Adipocyte (in vitro differentiated cells): ENCODE results near the gene KIF27.

Experiments
- DNase-seq: peaks from one replicate; pipeline ENCODE4 v3.0.0-alpha.2; 2015; ENCODE audit warnings: low read depth
- H3K27me3 ChIP-seq: replicated peaks from 2 replicates; pipeline ENCODE4 v1.7.0; 2013; ENCODE audit warnings: mild to moderate bottlenecking, low read length, moderate library complexity; ENCODE audit not compliant: control insufficient read depth, insufficient read depth
- H3K36me3 ChIP-seq: 2 replicates; pipeline ENCODE4 v1.7.0; 2013; ENCODE audit warnings: low read length, mild to moderate bottlenecking, moderate library complexity; ENCODE audit not compliant: control insufficient read depth, insufficient read depth, severe bottlenecking
- H3K4me1 ChIP-seq: 2 replicates; pipeline ENCODE4 v1.7.0; 2013; ENCODE audit warnings: mild to moderate bottlenecking, low read length, moderate library complexity; ENCODE audit not compliant: control insufficient read depth, insufficient read depth
- H3K4me3 ChIP-seq: 2 replicates; pipeline ENCODE4 v1.7.0; 2013; ENCODE audit warnings: mild to moderate bottlenecking, low read length, moderate library complexity
- H3K9ac ChIP-seq: 2 replicates; pipeline ENCODE4 v1.7.0; 2013; ENCODE audit warnings: mild to moderate bottlenecking, low read length, moderate library complexity
- H3K9me3 ChIP-seq: 2 replicates; pipeline ENCODE4 v1.7.0; 2013; ENCODE audit warnings: mild to moderate bottlenecking, low read length, moderate library complexity; ENCODE audit not compliant: control insufficient read depth

KIF27 gene, protein sequence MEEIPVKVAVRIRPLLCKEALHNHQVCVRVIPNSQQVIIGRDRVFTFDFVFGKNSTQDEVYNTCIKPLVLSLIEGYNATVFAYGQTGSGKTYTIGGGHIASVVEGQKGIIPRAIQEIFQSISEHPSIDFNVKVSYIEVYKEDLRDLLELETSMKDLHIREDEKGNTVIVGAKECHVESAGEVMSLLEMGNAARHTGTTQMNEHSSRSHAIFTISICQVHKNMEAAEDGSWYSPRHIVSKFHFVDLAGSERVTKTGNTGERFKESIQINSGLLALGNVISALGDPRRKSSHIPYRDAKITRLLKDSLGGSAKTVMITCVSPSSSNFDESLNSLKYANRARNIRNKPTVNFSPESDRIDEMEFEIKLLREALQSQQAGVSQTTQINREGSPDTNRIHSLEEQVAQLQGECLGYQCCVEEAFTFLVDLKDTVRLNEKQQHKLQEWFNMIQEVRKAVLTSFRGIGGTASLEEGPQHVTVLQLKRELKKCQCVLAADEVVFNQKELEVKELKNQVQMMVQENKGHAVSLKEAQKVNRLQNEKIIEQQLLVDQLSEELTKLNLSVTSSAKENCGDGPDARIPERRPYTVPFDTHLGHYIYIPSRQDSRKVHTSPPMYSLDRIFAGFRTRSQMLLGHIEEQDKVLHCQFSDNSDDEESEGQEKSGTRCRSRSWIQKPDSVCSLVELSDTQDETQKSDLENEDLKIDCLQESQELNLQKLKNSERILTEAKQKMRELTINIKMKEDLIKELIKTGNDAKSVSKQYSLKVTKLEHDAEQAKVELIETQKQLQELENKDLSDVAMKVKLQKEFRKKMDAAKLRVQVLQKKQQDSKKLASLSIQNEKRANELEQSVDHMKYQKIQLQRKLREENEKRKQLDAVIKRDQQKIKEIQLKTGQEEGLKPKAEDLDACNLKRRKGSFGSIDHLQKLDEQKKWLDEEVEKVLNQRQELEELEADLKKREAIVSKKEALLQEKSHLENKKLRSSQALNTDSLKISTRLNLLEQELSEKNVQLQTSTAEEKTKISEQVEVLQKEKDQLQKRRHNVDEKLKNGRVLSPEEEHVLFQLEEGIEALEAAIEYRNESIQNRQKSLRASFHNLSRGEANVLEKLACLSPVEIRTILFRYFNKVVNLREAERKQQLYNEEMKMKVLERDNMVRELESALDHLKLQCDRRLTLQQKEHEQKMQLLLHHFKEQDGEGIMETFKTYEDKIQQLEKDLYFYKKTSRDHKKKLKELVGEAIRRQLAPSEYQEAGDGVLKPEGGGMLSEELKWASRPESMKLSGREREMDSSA (N-terminal part only)

DNA sequence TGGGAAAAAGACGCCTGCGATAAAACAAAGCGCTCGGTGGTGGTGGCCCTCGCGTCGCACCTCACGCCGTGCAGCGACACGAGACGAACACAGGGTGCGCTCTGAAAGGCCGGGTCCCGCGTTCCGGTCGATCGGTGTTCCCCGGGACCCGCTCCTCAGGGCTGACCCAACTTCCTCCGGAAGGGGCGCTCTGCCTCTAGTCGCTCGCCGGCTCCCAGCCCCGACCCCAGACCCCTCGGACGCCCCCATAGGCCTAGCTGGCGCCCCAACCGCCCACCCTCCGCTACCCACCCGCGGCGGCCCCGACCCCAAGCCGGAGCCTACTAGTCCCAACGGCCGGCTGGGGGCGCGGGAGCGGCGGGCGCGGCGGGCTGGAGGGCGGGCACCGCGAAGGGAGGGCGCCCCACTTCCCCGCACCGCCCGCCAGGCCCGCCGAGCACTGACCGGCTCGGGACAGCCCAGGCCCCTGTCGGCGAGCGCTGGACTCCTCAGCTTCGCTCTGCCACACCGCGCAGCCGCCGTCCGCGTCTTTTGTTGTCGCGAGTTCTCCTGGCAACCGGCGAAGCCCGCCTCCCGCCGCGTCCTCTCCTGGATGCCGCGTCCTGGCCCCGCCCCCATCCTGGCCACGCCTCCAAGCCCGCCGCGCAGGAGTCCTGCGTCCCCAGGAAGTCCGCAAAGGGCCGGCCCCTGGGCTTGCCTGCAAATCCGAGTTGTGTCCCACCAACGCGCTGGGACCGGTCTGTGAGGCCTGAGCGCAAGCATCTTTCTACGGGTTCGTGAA lies at the start of gene KIF27:
TSS of gene KIF27 (minus strand) at position 506 of the 781 bp plus-strand sequence. CDS start 5,841 bp downstream, outside the sequence.
- DNase-seq = peak; percentile 99
- H3K9me3 ChIP-seq = no peaks in the 10 kb centered on the region
- H3K9ac ChIP-seq = peak within 1 kb of the TSS; percentile 87
- H3K27me3 ChIP-seq = no peaks in the 10 kb centered on the region
- peaks cover 11% of the 10 kb centered on the region for H3K4me1 ChIP-seq
- peak within 1 kb of the TSS; percentile 79 for H3K4me3 ChIP-seq
- no peaks in the 10 kb centered on the region for H3K36me3 ChIP-seq

DNA sequence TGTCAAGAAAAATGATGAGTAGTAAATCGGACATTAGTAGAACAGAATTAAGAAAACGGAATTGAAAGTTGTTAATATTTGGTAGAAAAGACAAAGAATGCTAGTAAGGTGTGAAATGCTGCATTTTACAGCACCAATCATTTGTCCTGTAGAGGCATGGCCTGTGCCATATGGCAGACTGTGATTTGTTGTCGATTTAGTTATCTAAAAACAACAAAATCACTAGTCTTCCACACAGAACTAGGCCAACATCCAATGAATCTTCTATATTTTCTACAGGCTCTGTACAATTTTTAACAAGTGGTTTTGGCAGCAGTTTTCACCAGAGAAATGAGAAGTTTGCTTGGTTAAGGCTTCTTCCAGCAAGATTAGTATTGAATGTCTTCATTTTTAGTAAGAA lies 48.4 kb upstream of the KIF27 start:
- no peak for DNase-seq
- Histone ChIP-seq H3K9me3 (no peaks in the 10 kb centered on the region), H3K36me3 (peaks cover 84% of the 10 kb centered on the region), H3K4me3 (no peak overlapping the region), H3K27me3 (no peaks in the 10 kb centered on the region), H3K4me1 (peaks cover 33% of the 10 kb centered on the region), H3K9ac (no peak overlapping the region)

DNA sequence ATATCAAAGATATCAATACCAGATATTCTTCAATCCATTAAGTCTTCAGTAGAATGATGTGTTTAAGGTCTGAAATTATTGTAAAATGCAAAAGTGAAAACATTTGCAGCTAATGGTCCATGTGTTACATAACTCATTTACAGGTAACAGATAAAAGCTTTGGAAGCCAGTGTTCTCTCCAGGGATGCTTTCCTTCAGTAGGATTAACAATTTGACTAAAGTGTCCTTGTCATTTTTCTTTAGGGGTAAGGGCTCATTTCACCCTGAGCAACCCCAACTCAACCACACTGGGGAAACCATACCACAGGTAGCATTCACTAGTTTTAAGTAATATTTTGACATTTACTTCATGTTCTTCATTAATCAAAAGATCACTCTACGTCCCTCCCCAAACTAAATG lies 45.8 kb upstream of the KIF27 start:
- no peak overlapping the region for H3K4me3 ChIP-seq
- no peaks in the 10 kb centered on the region for H3K9me3 ChIP-seq
- peaks cover 35% of the 10 kb centered on the region for H3K4me1 ChIP-seq
- H3K27me3 ChIP-seq = no peaks in the 10 kb centered on the region
- H3K9ac ChIP-seq = no peak overlapping the region
- no peak for DNase-seq
- H3K36me3 ChIP-seq = peaks cover 58% of the 10 kb centered on the region

DNA sequence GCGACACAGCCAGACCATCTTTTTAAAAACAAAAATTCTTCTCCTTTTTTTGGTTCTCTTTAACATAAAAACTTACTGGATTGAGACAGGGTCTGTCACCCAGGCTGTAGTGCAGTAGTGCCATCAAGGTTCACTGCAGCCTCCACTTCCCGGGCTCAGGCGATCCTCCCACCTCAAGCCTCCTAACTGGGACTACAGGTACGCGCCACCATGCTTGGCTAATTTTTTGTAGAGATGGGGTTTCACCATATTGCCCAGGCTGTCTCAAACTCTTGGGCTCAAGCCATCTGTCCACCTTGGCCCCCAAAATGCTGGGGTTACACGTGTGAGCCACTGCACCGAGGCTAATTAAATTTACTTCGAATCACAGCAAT lies 45.0 kb upstream of the KIF27 start:
- no peak for DNase-seq
- H3K36me3 ChIP-seq = peaks cover 50% of the 10 kb centered on the region
- peaks cover 38% of the 10 kb centered on the region for H3K4me1 ChIP-seq
- H3K27me3 ChIP-seq = no peaks in the 10 kb centered on the region
- H3K9ac ChIP-seq = no peak overlapping the region
- H3K4me3 ChIP-seq = no peak overlapping the region
- H3K9me3 ChIP-seq = no peaks in the 10 kb centered on the region

DNA sequence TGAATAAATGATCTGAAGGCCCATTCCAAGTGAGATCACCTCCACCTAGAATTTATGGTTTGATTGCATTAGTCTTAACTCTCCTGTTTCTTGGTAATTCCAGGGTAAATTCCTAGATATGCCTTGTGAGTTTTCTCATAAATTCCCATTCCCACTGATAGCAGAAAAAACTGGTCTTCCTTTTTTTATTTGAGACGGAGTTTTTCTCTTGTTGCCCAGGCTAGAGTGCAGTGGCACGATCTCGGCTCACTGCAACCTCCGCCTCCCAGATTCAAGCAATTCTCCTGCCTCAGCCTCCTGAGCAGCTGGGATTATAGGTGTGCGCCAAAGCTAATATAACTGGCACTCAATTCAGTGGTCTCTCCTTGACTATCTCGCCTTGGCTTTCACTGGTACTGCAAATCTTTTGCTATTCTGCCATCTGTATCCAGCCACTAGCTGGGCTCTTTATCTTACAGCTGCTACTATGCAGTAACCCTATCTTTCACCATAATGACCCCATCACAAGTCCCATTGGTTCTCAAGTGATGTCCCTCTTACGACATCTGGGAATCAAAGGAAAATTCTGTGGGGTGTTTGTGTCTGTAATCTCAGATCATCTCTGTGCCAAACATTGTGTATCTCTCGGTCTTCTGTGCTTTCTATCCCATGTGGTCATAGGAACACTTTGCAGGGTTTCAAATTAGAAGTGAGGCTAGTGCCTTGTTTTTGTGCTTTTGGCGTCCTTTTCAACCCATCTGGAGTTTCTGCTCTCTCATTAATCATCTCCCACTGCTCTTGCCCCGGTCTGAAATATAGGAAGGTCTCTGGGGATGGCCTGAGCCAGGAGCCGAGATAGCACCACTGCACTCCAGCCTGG lies 44.3 kb upstream of the KIF27 start:
- Histone ChIP-seq H3K36me3 (peaks cover 44% of the 10 kb centered on the region), H3K9ac (peak overlapping the region; percentile 28), H3K27me3 (no peaks in the 10 kb centered on the region), H3K4me3 (no peak overlapping the region), H3K9me3 (no peaks in the 10 kb centered on the region), H3K4me1 (peaks cover 38% of the 10 kb centered on the region)
- DNase-seq = no peak

DNA sequence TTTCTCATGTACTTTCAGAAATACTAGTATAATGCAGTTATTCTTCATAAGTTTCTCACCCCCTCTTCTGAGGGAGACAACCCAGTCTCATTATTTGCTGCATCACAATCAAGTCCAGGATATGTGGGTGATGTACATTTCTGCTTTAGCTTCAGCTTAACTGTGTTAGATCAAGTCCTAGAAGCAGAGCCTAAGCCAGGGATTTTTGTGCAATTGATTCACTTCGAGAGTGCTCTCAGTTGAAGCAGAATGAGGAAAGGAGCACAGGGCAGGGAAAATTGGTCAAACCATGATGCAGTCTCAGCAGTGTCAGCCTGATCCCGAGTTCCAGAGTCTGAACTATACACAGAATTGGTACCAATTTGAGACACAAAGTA lies 43.7 kb upstream of the KIF27 start:
- DNase-seq = peak; percentile 41

DNA sequence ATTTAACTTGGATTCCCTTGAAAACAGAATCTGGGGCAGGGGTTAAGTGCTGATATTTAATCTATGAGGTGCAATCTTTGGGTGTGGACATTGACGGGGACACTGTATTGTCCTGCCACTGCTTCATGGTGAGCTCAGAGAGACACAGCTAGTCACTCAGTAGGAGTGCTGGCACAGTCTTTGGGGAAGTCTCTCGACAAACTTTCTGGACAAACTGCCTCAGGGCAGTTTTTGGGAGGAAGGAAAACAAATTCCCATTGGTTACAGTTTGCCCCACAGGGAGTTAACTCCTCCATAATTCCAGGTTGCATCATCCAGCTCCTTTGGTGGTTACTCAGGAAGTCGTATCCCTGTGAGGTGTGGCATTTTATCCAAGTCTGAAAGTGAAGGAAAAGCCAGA lies 40.9 kb upstream of the KIF27 start:
- H3K4me1 ChIP-seq = peaks cover 54% of the 10 kb centered on the region
- no peaks in the 10 kb centered on the region for H3K9me3 ChIP-seq
- H3K36me3 ChIP-seq = peaks cover 11% of the 10 kb centered on the region
- H3K9ac ChIP-seq = no peak overlapping the region
- no peaks in the 10 kb centered on the region for H3K27me3 ChIP-seq
- H3K4me3 ChIP-seq = no peak overlapping the region
- DNase-seq = peak; percentile 61

More for the DNA sequence above, 43.7 kb upstream of the KIF27 start:
- Histone ChIP-seq H3K27me3 (no peaks in the 10 kb centered on the region), H3K9ac (peak overlapping the region; percentile 28), H3K9me3 (no peaks in the 10 kb centered on the region), H3K36me3 (peaks cover 37% of the 10 kb centered on the region), H3K4me1 (peaks cover 38% of the 10 kb centered on the region), H3K4me3 (no peak overlapping the region)

DNA sequence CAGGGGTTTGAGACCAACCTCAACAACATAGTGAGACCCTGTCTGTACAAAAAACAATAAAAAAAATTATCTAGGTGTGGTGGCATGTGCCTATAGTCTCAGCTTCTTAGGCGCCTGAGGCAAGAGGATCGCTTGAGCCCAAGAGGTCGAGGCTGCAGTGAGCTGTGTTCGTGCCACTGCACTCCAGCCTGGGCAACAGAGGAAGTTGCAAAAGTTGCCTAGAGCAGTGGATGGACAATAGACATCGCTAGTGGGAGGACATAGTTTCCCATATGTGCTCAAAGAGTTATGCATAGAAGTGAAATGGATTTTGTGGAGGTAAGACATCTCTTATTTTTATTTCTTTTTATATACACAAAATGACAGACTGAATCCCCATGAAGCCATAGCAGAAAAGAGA lies 39.8 kb upstream of the KIF27 start:
- H3K27me3 ChIP-seq = no peaks in the 10 kb centered on the region
- no peaks in the 10 kb centered on the region for H3K36me3 ChIP-seq
- H3K9ac ChIP-seq = no peak overlapping the region
- no peak for DNase-seq
- H3K4me3 ChIP-seq = no peak overlapping the region
- H3K4me1 ChIP-seq = peaks cover 47% of the 10 kb centered on the region
- no peaks in the 10 kb centered on the region for H3K9me3 ChIP-seq

DNA sequence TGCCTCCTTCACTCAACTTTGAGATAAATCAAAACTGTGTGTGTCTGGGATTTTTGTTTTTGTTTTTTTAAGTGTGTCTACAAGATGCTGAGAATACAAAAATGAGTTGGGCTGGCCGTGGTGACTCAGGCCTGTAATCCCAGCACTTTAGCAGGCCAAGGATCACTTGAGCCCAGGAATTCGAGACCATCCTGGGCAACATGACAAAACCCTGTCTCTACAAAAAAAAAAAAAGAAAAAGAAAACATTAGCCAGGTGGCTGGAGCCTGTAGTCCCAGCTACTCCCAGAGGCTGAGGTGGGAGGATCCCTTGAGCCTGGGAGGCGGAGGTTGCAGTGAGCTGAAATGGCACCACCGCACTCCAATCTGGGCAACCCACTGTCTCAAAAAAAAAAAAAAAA lies 37.8 kb upstream of the KIF27 start:
- Histone ChIP-seq H3K4me3 (no peak overlapping the region), H3K36me3 (no peaks in the 10 kb centered on the region), H3K9me3 (no peaks in the 10 kb centered on the region), H3K27me3 (no peaks in the 10 kb centered on the region), H3K4me1 (peaks cover 39% of the 10 kb centered on the region), H3K9ac (no peak overlapping the region)
- DNase-seq = peak; percentile 89

DNA sequence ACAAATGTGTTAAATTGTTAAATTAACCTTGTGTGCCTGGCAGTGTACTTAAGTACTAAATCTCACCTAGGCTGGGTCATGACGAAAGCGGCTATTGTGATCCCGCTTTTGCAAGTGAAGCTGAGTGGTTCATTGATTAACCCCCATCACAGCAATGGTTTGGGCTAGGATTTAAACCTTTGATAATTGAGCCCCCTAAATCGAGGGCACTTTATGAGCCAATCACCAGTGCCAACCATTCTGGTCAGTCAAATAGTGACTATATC lies 35.9 kb upstream of the KIF27 start:
- Histone ChIP-seq H3K9me3 (no peaks in the 10 kb centered on the region), H3K36me3 (no peaks in the 10 kb centered on the region), H3K9ac (peak overlapping the region; percentile 92), H3K4me3 (peak overlapping the region; percentile 86), H3K27me3 (no peaks in the 10 kb centered on the region), H3K4me1 (peaks cover 32% of the 10 kb centered on the region)
- no peak for DNase-seq
